ENCODE results near the gene TMEM183A. TPM values are rescaled to one million over a fixed set of nuclear protein-coding genes. Genes with fewer than 3 reads are reported as not detected.
"Not testable (repeated sequence)": the region's sequence is repeated elsewhere in the genome, so short reads cannot be mapped to it uniquely, and the experiment has no call there.

TMEM183A gene
- total RNA-seq, 4 donors from 2014 or later = 69.2 to 75.8 (median 72.8) TPM

DNA sequence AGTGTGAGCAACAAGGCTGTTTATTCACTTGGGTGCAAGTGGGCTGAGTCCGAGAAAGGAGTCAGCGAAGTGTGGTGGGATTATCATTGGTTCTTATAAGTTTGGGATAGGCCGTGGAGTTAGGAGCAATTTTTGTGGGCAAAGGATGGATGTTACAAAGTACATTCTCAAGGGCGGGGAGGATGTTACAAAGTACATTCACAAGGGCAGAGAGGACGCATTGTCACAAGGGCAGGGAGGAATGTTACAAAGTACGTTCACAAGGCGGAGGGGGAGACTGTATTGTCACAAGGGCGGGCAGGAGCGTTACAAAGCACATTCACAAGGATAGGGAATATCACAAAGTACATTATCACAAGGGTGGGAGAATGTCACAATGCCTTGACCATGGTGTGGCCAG, 5.2 kb upstream of the TMEM183A start:
- TF ChIP-seq, protein P1, sequence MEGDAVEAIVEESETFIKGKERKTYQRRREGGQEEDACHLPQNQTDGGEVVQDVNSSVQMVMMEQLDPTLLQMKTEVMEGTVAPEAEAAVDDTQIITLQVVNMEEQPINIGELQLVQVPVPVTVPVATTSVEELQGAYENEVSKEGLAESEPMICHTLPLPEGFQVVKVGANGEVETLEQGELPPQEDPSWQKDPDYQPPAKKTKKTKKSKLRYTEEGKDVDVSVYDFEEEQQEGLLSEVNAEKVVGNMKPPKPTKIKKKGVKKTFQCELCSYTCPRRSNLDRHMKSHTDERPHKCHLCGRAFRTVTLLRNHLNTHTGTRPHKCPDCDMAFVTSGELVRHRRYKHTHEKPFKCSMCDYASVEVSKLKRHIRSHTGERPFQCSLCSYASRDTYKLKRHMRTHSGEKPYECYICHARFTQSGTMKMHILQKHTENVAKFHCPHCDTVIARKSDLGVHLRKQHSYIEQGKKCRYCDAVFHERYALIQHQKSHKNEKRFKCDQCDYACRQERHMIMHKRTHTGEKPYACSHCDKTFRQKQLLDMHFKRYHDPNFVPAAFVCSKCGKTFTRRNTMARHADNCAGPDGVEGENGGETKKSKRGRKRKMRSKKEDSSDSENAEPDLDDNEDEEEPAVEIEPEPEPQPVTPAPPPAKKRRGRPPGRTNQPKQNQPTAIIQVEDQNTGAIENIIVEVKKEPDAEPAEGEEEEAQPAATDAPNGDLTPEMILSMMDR (IDR thresholded peaks at IDR 0.05) = no peak
- ATAC-seq (ENCODE audit: low FRiP score) (no peak), DNase-seq (ENCODE audit: low spot score) (no peak)

DNA sequence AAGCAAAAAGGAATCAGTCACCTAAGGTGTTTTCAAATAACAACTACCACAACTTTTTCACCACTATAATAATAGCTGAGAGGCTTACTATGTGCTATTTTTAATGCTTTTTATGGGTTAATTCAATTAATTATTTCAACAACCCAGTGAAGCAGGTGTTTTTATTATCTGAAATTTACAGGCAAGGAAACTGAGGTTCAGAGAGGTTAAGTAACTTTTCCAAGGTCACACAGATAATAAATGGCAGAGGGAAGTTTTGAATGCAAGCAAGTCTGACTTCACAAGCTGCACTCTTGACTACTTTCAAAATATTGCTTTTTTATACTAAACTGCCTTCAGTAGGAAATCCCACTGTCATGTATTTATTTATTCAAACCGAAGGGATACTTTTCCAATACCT, 4.2 kb upstream of the TMEM183A start:
- ATAC-seq (ENCODE audit: low FRiP score) (no peak), DNase-seq (ENCODE audit: low spot score) (no peak)
- TF ChIP-seq, protein P1 (IDR thresholded peaks at IDR 0.05) = no peak

GRCh38 chr1:203005395-203006142, 1.6 kb upstream of the TMEM183A start:
- not testable (repeated sequence) for ATAC-seq (ENCODE audit: low FRiP score); DNase-seq (ENCODE audit: low spot score)

- ATAC-seq (ENCODE audit: low FRiP score) = no peak
- TF ChIP-seq, protein P1 (IDR thresholded peaks at IDR 0.05) = no peak
- DNase-seq (ENCODE audit: low spot score) = no peak
Measured at GRCh38 chr1:203009185-203009584, 2.0 kb downstream of the TMEM183A start.

DNA sequence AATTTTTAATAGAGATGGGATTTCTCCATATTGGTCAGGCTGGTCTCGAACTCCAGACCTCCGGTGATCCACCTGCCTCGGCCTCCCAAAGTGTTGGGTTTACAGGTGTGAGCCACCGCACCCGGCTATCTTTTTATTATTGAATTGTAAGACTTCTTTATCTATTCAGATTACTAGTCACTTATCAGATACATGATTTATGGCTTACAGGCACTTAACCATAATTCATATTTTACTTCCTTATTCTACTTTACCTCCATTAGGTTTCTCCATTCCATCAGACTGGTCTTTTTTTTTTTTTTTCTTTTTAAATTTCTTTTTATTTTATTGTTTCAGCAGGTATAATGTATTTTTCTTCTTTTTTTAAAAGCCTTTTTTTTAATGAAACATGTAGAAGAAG, 4.4 kb downstream of the TMEM183A start:
- ATAC-seq (ENCODE audit: low FRiP score) (no peak), DNase-seq (ENCODE audit: low spot score) (no peak)
- TF ChIP-seq, protein P1 (IDR thresholded peaks at IDR 0.05) = no peak

- TF ChIP-seq, protein P1 (IDR thresholded peaks at IDR 0.05) = no peak
- ATAC-seq (ENCODE audit: low FRiP score) = no peak
- DNase-seq (ENCODE audit: low spot score) = no peak
Measured at GRCh38 chr1:203017061-203017460, 9.9 kb downstream of the TMEM183A start.

DNA sequence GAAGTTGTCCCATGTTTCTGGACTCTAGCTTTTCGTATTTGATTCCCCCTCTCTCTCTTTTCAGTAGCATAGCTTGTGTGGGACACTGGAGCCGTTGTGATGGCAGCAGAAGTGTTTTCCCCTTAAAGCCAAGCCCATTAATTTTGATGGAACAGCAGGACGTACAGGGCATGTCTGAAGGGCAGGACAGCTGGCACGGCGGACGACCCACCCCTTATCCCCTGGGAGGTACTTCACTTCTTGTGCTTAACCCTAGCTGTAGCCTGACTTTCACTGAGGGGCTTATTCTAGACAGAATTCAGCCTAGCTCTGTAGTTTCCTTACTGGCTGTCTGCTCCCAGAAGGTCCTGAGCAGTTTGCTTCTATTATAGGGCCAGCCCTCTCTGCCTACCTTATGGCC, 10.5 kb downstream of the TMEM183A start:
- TF ChIP-seq, protein P1 (IDR thresholded peaks at IDR 0.05) = no peak
- ATAC-seq (ENCODE audit: low FRiP score) (no peak), DNase-seq (ENCODE audit: low spot score) (no peak)

GRCh38 chr1:203022855-203023254, 15.7 kb downstream of the TMEM183A start:
- not testable (repeated sequence) for ATAC-seq (ENCODE audit: low FRiP score); DNase-seq (ENCODE audit: low spot score)

All from omental fat pad (tissue), 4 donors.